Adrenal gland (tissue), 5 donors: ENCODE measurements around the gene SART3.

Source experiments
- CTCF ChIP-seq, 6 experiments: fragments of 450-650 bp in 4 of 6; fragments of 200-600 bp in 2 of 6; sonication (generic) in 1 of 6; IDR thresholded peaks; 1 replicate in 5 of 6; 2 replicates in 1 of 6; pipeline versions ENCODE4 v1.5.1 to v1.8.0; 2016 to 2021; ENCODE audit warnings: antibody characterized with exemption in 6 of 6, mild to moderate bottlenecking in 2 of 6, moderate library complexity in 1 of 6
- POLR2A ChIP-seq, 2 donors: fragments of 450-650 bp; IDR thresholded peaks; one replicate each; pipeline ENCODE4 v1.6.1; 2017; ENCODE audit warnings: antibody characterized with exemption in 2 of 2, mild to moderate bottlenecking in 2 of 2, moderate library complexity in 1 of 2
- donor health status: DM: no; HTN: no; CAD: no.

- TF ChIP-seq POLR2A (IDR thresholded peaks at IDR 0.05) (no peak), CTCF (IDR thresholded peaks at IDR 0.05) (no peak)
These were observed 9.4 kb downstream of the SART3 start for GRCh38 chr12:108551535-108551934.
